GM06990 (cell line): ENCODE measurements around the gene MKKS.

ENCODE experiments used
- DNase-seq: peaks from one replicate; pipeline ENCODE4 v3.0.0-alpha.2; 2011; ENCODE audit not compliant: insufficient read length; ENCODE audit errors: extremely low read depth
- H3K27me3 ChIP-seq: replicated peaks from 2 replicates; pipeline ENCODE4 v1.6.0; 2011; ENCODE audit warnings: low read length; ENCODE audit not compliant: control insufficient read depth, insufficient read depth
- H3K36me3 ChIP-seq: 2 replicates; pipeline ENCODE4 v1.5.1; 2011; ENCODE audit warnings: low read length; ENCODE audit not compliant: control insufficient read depth, insufficient read depth
- H3K4me3 ChIP-seq: replicated peaks from 2 replicates; pipeline ENCODE4 v1.5.1; 2011; ENCODE audit warnings: low read depth, mild to moderate bottlenecking, control low read depth, low read length
- CTCF ChIP-seq: IDR thresholded peaks from 2 replicates; pipeline ENCODE4 v1.5.1; 2011; ENCODE audit warnings: low read length, control low read depth, mild to moderate bottlenecking, inconsistent platforms; ENCODE audit not compliant: insufficient read depth, poor library complexity, severe bottlenecking

The MKKS gene

GRCh38 chr20:10371467-10371866 lies 62.6 kb downstream of the MKKS start:
- Histone ChIP-seq H3K4me3 (no peak overlapping the region), H3K36me3 (no peaks in the 10 kb centered on the region), H3K27me3 (no peaks in the 10 kb centered on the region; the same call in 1 of the 2 replicates)
- no peak for TF ChIP-seq CTCF
- no peak for DNase-seq

GRCh38 chr20:10370091-10370887 lies 63.7 kb downstream of the MKKS start:
- no peak for DNase-seq
- Histone ChIP-seq H3K27me3 (no peaks in the 10 kb centered on the region; the same call in 1 of the 2 replicates), H3K36me3 (no peaks in the 10 kb centered on the region), H3K4me3 (no peak overlapping the region)
- no peak for TF ChIP-seq CTCF

GRCh38 chr20:10369723-10370090 lies 64.3 kb downstream of the MKKS start:
- no peak for DNase-seq
- TF ChIP-seq CTCF = no peak
- no peaks in the 10 kb centered on the region for H3K36me3 ChIP-seq
- H3K4me3 ChIP-seq = no peak overlapping the region
- H3K27me3 ChIP-seq = no peaks in the 10 kb centered on the region; the same call in 1 of the 2 replicates

DNA sequence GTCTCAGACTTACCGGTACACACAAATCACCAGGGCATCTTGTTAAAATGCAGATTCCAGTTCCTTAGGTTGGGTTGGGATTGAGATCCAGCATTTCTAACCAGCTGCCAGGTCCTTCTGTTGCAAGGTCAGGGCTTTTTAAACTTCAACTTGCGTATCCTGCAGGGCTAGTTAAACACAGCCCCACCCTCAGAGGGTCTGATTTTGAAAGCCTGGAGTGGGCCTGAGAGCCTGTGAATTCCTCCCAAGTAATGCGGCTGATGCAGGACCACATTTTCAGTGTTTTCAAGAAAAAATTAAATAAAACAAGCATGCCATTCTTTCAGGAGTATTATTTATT lies 65.3 kb downstream of the MKKS start:
- no peaks in the 10 kb centered on the region for H3K36me3 ChIP-seq
- no peaks in the 10 kb centered on the region; the same call in 1 of the 2 replicates for H3K27me3 ChIP-seq
- DNase-seq = no peak
- TF ChIP-seq CTCF = no peak
- H3K4me3 ChIP-seq = no peak overlapping the region

GRCh38 chr20:10367943-10368701 lies 65.9 kb downstream of the MKKS start:
- Histone ChIP-seq H3K36me3 (no peaks in the 10 kb centered on the region), H3K27me3 (no peaks in the 10 kb centered on the region; the same call in 1 of the 2 replicates), H3K4me3 (no peak overlapping the region)
- no peak for DNase-seq
- TF ChIP-seq CTCF = no peak

GRCh38 chr20:10367693-10367942 lies 66.4 kb downstream of the MKKS start:
- Histone ChIP-seq H3K27me3 (no peaks in the 10 kb centered on the region; the same call in 1 of the 2 replicates), H3K36me3 (no peaks in the 10 kb centered on the region), H3K4me3 (no peak overlapping the region)
- DNase-seq = no peak
- no peak for TF ChIP-seq CTCF
